ENCODE results near the gene OR9K2. TPM values are rescaled to one million over a fixed set of nuclear protein-coding genes. Genes with fewer than 3 reads are reported as not detected.
"Not testable (repeated sequence)": the region's sequence is repeated elsewhere in the genome, so short reads cannot be mapped to it uniquely, and the experiment has no call there.

Gene OR9K2
- total and polyA plus RNA-seq, 2 donors = not detected

GRCh38 chr12:55171846-55172245 lies 45.6 kb downstream of the OR9K2 start:
- not testable (repeated sequence) for H3K9me3 ChIP-seq (ENCODE audit: control insufficient read depth in 2 of 2, insufficient read depth in 1 of 2, low read length in 1 of 2); H3K4me3 ChIP-seq (ENCODE audit: low read length in 2 of 2); DNase-seq (ENCODE audit: low read depth in 6 of 9, low spot score in 9 of 9); H3K27me3 ChIP-seq (ENCODE audit: control insufficient read depth in 2 of 2, insufficient read depth in 1 of 2, low read length in 1 of 2); H3K27ac ChIP-seq (ENCODE audit: low read depth in 1 of 2, low read length in 1 of 2); H3K4me1 ChIP-seq (ENCODE audit: control insufficient read depth in 2 of 2, insufficient read depth in 2 of 2, low read length in 2 of 2); H3K36me3 ChIP-seq (ENCODE audit: control insufficient read depth in 2 of 2, insufficient read depth in 2 of 2, low read length in 1 of 2)
- 84% methylated on average over 2 of the region's 2 CpGs for whole genome bisulfite sequencing

- DNase-seq (ENCODE audit: low read depth in 6 of 9, low spot score in 9 of 9) = no peak
- no peak overlapping the region for H3K4me3 ChIP-seq (ENCODE audit: low read length in 2 of 2)
- H3K36me3 ChIP-seq (ENCODE audit: control insufficient read depth in 2 of 2, insufficient read depth in 2 of 2, low read length in 1 of 2) = no peaks in the 10 kb centered on the region
- no peaks in the 10 kb centered on the region for H3K4me1 ChIP-seq (ENCODE audit: control insufficient read depth in 2 of 2, insufficient read depth in 2 of 2, low read length in 2 of 2)
- WGBS = 79% methylated on average over 1 of the region's 1 CpG
- no peaks in the 10 kb centered on the region for H3K9me3 ChIP-seq (ENCODE audit: control insufficient read depth in 2 of 2, insufficient read depth in 1 of 2, low read length in 1 of 2)
- H3K27ac ChIP-seq (ENCODE audit: low read depth in 1 of 2, low read length in 1 of 2) = no peak overlapping the region
- H3K27me3 ChIP-seq (ENCODE audit: control insufficient read depth in 2 of 2, insufficient read depth in 1 of 2, low read length in 1 of 2) = no peaks in the 10 kb centered on the region
Observed at GRCh38 chr12:55172686-55173085, 46.5 kb downstream of the OR9K2 start.

DNA sequence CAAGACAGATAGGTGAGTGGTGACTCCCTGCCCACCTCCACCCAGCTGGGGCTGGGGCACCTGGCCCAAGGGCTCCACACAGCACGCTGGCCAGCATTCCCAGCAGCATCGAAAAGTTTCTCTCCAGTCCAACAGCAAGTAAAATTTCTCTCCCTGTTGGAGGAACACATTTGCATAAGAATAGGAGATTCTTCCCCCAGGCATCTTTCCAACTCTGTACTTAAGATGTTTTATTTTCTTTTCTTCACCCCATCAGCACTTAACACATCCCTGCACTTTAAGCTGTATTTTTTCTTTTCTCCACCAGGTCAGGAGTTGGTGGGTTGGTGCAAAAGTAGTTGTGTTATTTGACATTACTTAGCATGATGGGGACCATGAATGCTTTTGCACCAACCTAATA lies 47.2 kb downstream of the OR9K2 start:
- Histone ChIP-seq H3K27me3 (ENCODE audit: control insufficient read depth in 2 of 2, insufficient read depth in 1 of 2, low read length in 1 of 2) (no peaks in the 10 kb centered on the region), H3K36me3 (ENCODE audit: control insufficient read depth in 2 of 2, insufficient read depth in 2 of 2, low read length in 1 of 2) (no peaks in the 10 kb centered on the region), H3K9me3 (ENCODE audit: control insufficient read depth in 2 of 2, insufficient read depth in 1 of 2, low read length in 1 of 2) (no peaks in the 10 kb centered on the region), H3K4me3 (ENCODE audit: low read length in 2 of 2) (no peak overlapping the region), H3K4me1 (ENCODE audit: control insufficient read depth in 2 of 2, insufficient read depth in 2 of 2, low read length in 2 of 2) (no peaks in the 10 kb centered on the region), H3K27ac (ENCODE audit: low read depth in 1 of 2, low read length in 1 of 2) (no peak overlapping the region)
- DNase-seq (ENCODE audit: low read depth in 6 of 9, low spot score in 9 of 9) = no peak
- 95% methylated on average over 2 of the region's 2 CpGs for WGBS

Other genes with a start within 250 kb of the OR9K2 start
- gene TESPA1, start 141.6 kb upstream of the OR9K2 start, total RNA-seq = 66.9 TPM
- gene TESPA1, start 141.6 kb upstream of the OR9K2 start, polyA plus RNA-seq = 24.0 TPM
- 0.09 TPM for gene NEUROD4, start 106.4 kb upstream of the OR9K2 start, total RNA-seq
- gene NEUROD4, start 106.4 kb upstream of the OR9K2 start, polyA plus RNA-seq = 0.07 TPM
- not detected for gene OR10A7, start 94.6 kb downstream of the OR9K2 start, total RNA-seq
- gene OR10A7, start 94.6 kb downstream of the OR9K2 start, polyA plus RNA-seq = not detected
- gene OR6C74, start 118.2 kb downstream of the OR9K2 start, total RNA-seq = not detected
- not detected for gene OR6C74, start 118.2 kb downstream of the OR9K2 start, polyA plus RNA-seq
- gene OR6C6, start 170.2 kb downstream of the OR9K2 start, total RNA-seq = not detected
- gene OR6C6, start 170.2 kb downstream of the OR9K2 start, polyA plus RNA-seq = not detected
- gene OR6C1, start 187.9 kb downstream of the OR9K2 start, total RNA-seq = not detected
- gene OR6C1, start 187.9 kb downstream of the OR9K2 start, polyA plus RNA-seq = not detected
- gene OR6C3, start 204.3 kb downstream of the OR9K2 start, total RNA-seq = not detected
- not detected for gene OR6C3, start 204.3 kb downstream of the OR9K2 start, polyA plus RNA-seq
- gene OR6C75, start 236.6 kb downstream of the OR9K2 start, total RNA-seq = not detected
- gene OR6C75, start 236.6 kb downstream of the OR9K2 start, polyA plus RNA-seq = not detected

Data from thymus (tissue), 11 donors.